MM.1S (cell line): ENCODE data around the gene DNAJA4.

Source experiments
- DNase-seq: peaks from one replicate; pipeline ENCODE4 v3.0.0-alpha.2; 2015
- H2AFZ ChIP-seq: fragments of 300-600 bp; sonication (generic); 2 replicates; pipeline ENCODE4 v1.6.0; 2016; ENCODE audit warnings: antibody characterized with exemption, low read length
- H3F3A ChIP-seq: fragments of 300-600 bp; sonication (generic); 2 replicates; pipeline ENCODE4 v1.6.1; 2016; ENCODE audit warnings: mild to moderate bottlenecking, antibody characterized with exemption, low read length, moderate library complexity, mixed read lengths; ENCODE audit not compliant: insufficient read depth
- H3K27ac ChIP-seq: fragments of 300-600 bp; sonication (generic); 2 replicates; pipeline ENCODE4 v1.5.1; 2016; ENCODE audit warnings: mild to moderate bottlenecking, low read length
- H3K27me3 ChIP-seq: fragments of 300-600 bp; sonication (generic); replicated peaks from 2 replicates; pipeline ENCODE4 v1.6.0; 2016; ENCODE audit warnings: low read length; ENCODE audit not compliant: insufficient read depth
- H3K36me3 ChIP-seq: fragments of 300-600 bp; sonication (generic); replicated peaks from 2 replicates; pipeline ENCODE4 v1.6.1; 2016; ENCODE audit warnings: mild to moderate bottlenecking, low read length, mixed read lengths; ENCODE audit not compliant: insufficient read depth
- H3K4me1 ChIP-seq: fragments of 300-600 bp; sonication (generic); 2 replicates; pipeline ENCODE4 v1.6.1; 2016; ENCODE audit warnings: low read length, mixed read lengths
- H3K4me2 ChIP-seq: fragments of 300-600 bp; sonication (generic); 2 replicates; pipeline ENCODE4 v1.6.0; 2016; ENCODE audit warnings: low read depth, low read length
- H3K4me3 ChIP-seq: fragments of 300-600 bp; sonication (generic); 2 replicates; pipeline ENCODE4 v1.5.1; 2016; ENCODE audit warnings: low read length, mixed read lengths
- H3K79me2 ChIP-seq: fragments of 300-600 bp; sonication (generic); 2 replicates; pipeline ENCODE4 v1.6.1; 2016; ENCODE audit warnings: mixed run types, low read length, mixed read lengths
- H3K9ac ChIP-seq: fragments of 300-600 bp; sonication (generic); 2 replicates; pipeline ENCODE4 v1.6.1; 2016; ENCODE audit warnings: low read length, mixed read lengths
- H3K9me2 ChIP-seq: fragments of 300-600 bp; sonication (generic); replicated peaks from 2 replicates; pipeline ENCODE4 v1.6.1; 2016; ENCODE audit warnings: mild to moderate bottlenecking, low read length, mixed read lengths; ENCODE audit not compliant: insufficient read depth
- H3K9me3 ChIP-seq: fragments of 300-600 bp; sonication (generic); replicated peaks from 2 replicates; pipeline ENCODE4 v1.6.1; 2016; ENCODE audit warnings: mild to moderate bottlenecking, low read length, mixed read lengths; ENCODE audit not compliant: insufficient read depth
- H4K20me1 ChIP-seq: fragments of 300-600 bp; sonication (generic); 2 replicates; pipeline ENCODE4 v1.6.1; 2016; ENCODE audit warnings: mild to moderate bottlenecking, low read length, moderate library complexity, mixed read lengths; ENCODE audit not compliant: insufficient read depth
- CTCF ChIP-seq: fragments of 300-600 bp; sonication (generic); IDR thresholded peaks from 2 replicates; pipeline ENCODE4 v1.5.1; 2016; ENCODE audit warnings: antibody characterized with exemption, low read length, mixed read lengths
- EZH2 ChIP-seq: fragments of 300-600 bp; sonication (generic); optimal IDR thresholded peaks from 2 replicates; pipeline ENCODE3; 2017; ENCODE audit warnings: low read depth, mild to moderate bottlenecking, antibody characterized with exemption, low read length, mixed read lengths
- EZH2phosphoT487 ChIP-seq: fragments of 300-600 bp; sonication (generic); IDR thresholded peaks from 2 replicates; pipeline ENCODE4 v1.6.1; 2018; ENCODE audit warnings: antibody characterized with exemption, low read length

DNAJA4 gene

GRCh38 chr15:78324144-78324543 lies 59.8 kb downstream of the DNAJA4 start:
- no peaks in the 10 kb centered on the region for H3K36me3 ChIP-seq
- H3K27ac ChIP-seq, result no peak overlapping the region
- H3K4me2 ChIP-seq, result no peak overlapping the region
- no peaks in the 10 kb centered on the region for H3K4me1 ChIP-seq
- no peak overlapping the region for H3K4me3 ChIP-seq
- no peak overlapping the region for H3K9ac ChIP-seq
- no peak overlapping the region for H2AFZ ChIP-seq
- H3K27me3 ChIP-seq, result no peaks in the 10 kb centered on the region
- H3K79me2 ChIP-seq, result no peaks in the 10 kb centered on the region
- H3K9me2 ChIP-seq, result no peaks in the 10 kb centered on the region
- no peaks in the 10 kb centered on the region for H4K20me1 ChIP-seq
- H3F3A ChIP-seq, result no peaks in the 10 kb centered on the region
- H3K9me3 ChIP-seq, result no peaks in the 10 kb centered on the region
- DNase-seq, result no peak
- TF ChIP-seq CTCF, result no peak
- no peak for TF ChIP-seq EZH2phosphoT487
- no peak for TF ChIP-seq EZH2

GRCh38 chr15:78325092-78325843 lies 60.9 kb downstream of the DNAJA4 start:
- Histone ChIP-seq H3K27me3 (no peaks in the 10 kb centered on the region), H3K4me2 (no peak overlapping the region), H3K9ac (no peak overlapping the region), H3K9me3 (no peaks in the 10 kb centered on the region), H4K20me1 (no peaks in the 10 kb centered on the region), H2AFZ (no peak overlapping the region), H3F3A (no peaks in the 10 kb centered on the region), H3K4me1 (no peaks in the 10 kb centered on the region), H3K9me2 (no peaks in the 10 kb centered on the region), H3K4me3 (no peak overlapping the region), H3K27ac (no peak overlapping the region), H3K36me3 (no peaks in the 10 kb centered on the region), H3K79me2 (no peaks in the 10 kb centered on the region)
- no peak for DNase-seq
- TF ChIP-seq CTCF (no peak), EZH2phosphoT487 (no peak), EZH2 (no peak)

GRCh38 chr15:78327466-78327865 lies 63.1 kb downstream of the DNAJA4 start:
- TF ChIP-seq CTCF (no peak), EZH2 (no peak), EZH2phosphoT487 (no peak)
- no peak overlapping the region for H3K27ac ChIP-seq
- no peak for DNase-seq
- no peaks in the 10 kb centered on the region for H3F3A ChIP-seq
- no peaks in the 10 kb centered on the region for H3K4me1 ChIP-seq
- no peak overlapping the region for H3K4me2 ChIP-seq
- no peaks in the 10 kb centered on the region for H4K20me1 ChIP-seq
- H3K4me3 ChIP-seq, result no peak overlapping the region
- no peaks in the 10 kb centered on the region for H3K9me3 ChIP-seq
- H3K36me3 ChIP-seq, result no peaks in the 10 kb centered on the region
- H3K9ac ChIP-seq, result no peak overlapping the region
- no peaks in the 10 kb centered on the region for H3K27me3 ChIP-seq
- no peaks in the 10 kb centered on the region for H3K9me2 ChIP-seq
- H3K79me2 ChIP-seq, result no peaks in the 10 kb centered on the region
- H2AFZ ChIP-seq, result no peak overlapping the region
